ENCODE data around the gene NEDD4L. TPM values are rescaled to one million over a fixed set of nuclear protein-coding genes. Genes with fewer than 3 reads are reported as not detected.

Gene NEDD4L
- total RNA-seq, 2 experiments from 2014 or later = 11.2 to 13.7 TPM

DNA sequence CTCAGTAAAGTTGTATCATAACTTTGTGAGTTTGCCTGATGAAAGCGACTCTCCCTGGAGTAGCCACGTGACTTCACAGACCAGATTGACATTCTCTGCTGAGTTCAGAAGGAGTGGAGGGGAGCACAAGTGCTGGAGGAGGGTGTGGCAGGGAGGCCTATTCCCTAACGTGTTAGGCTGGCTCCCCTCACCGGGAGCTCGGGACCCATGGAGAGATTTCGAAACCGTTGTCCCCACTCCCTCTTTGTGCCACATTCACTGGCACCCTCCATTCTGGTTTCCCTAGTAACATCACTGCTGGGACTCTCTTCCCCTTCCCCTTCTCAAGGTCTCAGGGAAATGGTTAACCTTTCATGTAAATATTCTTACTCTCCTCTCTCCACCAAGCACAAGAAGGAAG, 304.9 kb downstream of the NEDD4L start:
- Histone ChIP-seq H3K36me3 (ENCODE audit: insufficient read depth, low read length) (no peaks in the 10 kb centered on the region), H3K4me3 (ENCODE audit: low read length) (no peak overlapping the region), H3K27ac (ENCODE audit: low read depth in 1 of 2, low read length in 2 of 2) (no peak overlapping the region), H3K27me3 (ENCODE audit: control insufficient read depth in 1 of 2, insufficient read depth in 2 of 2, low read length in 2 of 2) (no peaks in the 10 kb centered on the region), H3K4me1 (ENCODE audit: insufficient read depth, low read length) (no peaks in the 10 kb centered on the region), H3K9me3 (ENCODE audit: control insufficient read depth in 1 of 2, insufficient read depth in 1 of 2, low read length in 2 of 2) (no peaks in the 10 kb centered on the region)
- intact Hi-C loops (cut with DNase I, micrococcal nuclease) = no loop called here
- Mint-ChIP-seq H3K4me1 (ENCODE audit: low read depth) (no peaks in the 10 kb centered on the region), H3K36me3 (ENCODE audit: low read depth) (no peaks in the 10 kb centered on the region), H3K4me3 (no peak overlapping the region), H3K27me3 (no peaks in the 10 kb centered on the region), H3K27ac (no peak overlapping the region), H3K9me3 (no peaks in the 10 kb centered on the region)
- ATAC-seq (ENCODE audit: poor library complexity) (no peak), DNase-seq (no peak)
- ChIA-PET POLR2A (no interaction called here), CTCF (interaction anchor here (0.5 kb wide), 1 partner anchor 476 kb away, joined by 3 read pairs; no protein-coding TSS in a partner anchor)
- no peak for TF ChIP-seq CTCF (IDR thresholded peaks at IDR 0.05)

DNA sequence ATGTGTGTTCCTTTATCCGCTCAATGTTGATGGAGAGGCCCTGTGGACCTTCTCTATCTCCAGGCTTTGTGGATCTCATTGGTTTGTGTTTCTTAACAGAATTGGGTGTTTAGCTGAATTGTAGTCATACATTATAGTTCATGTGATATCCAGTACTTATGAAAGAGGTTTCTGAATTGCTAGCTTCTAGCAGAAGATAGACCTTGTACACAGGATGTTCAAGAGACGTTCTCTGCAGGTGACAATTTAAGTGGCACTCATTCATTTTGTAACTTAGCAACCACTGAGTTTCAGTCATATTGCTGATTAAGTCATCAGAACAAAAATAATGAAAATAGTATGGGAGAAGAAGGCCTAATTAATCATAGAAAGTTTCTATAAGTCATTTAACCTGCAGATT, 305.6 kb downstream of the NEDD4L start:
- H3K9me3 ChIP-seq (ENCODE audit: control insufficient read depth in 1 of 2, insufficient read depth in 1 of 2, low read length in 2 of 2) = no peaks in the 10 kb centered on the region
- no peak overlapping the region for H3K27ac ChIP-seq (ENCODE audit: low read depth in 1 of 2, low read length in 2 of 2)
- H3K4me1 ChIP-seq (ENCODE audit: insufficient read depth, low read length) = no peaks in the 10 kb centered on the region
- CTCF ChIA-PET = no interaction called here
- Mint-ChIP-seq H3K4me1 (ENCODE audit: low read depth) (no peaks in the 10 kb centered on the region), H3K36me3 (ENCODE audit: low read depth) (no peaks in the 10 kb centered on the region), H3K4me3 (no peak overlapping the region), H3K27ac (no peak overlapping the region), H3K9me3 (no peaks in the 10 kb centered on the region), H3K27me3 (no peaks in the 10 kb centered on the region)
- H3K4me3 ChIP-seq (ENCODE audit: low read length) = no peak overlapping the region
- H3K36me3 ChIP-seq (ENCODE audit: insufficient read depth, low read length) = no peaks in the 10 kb centered on the region
- ATAC-seq (ENCODE audit: poor library complexity) (no peak), DNase-seq (no peak)
- no peaks in the 10 kb centered on the region for H3K27me3 ChIP-seq (ENCODE audit: control insufficient read depth in 1 of 2, insufficient read depth in 2 of 2, low read length in 2 of 2)
- no peak for TF ChIP-seq CTCF (IDR thresholded peaks at IDR 0.05)
- intact Hi-C loops (cut with DNase I, micrococcal nuclease) = no loop called here
- POLR2A ChIA-PET = no interaction called here

GRCh38 chr18:58350526-58350925, 306.5 kb downstream of the NEDD4L start:
- Histone ChIP-seq H3K9me3 (ENCODE audit: control insufficient read depth in 1 of 2, insufficient read depth in 1 of 2, low read length in 2 of 2) (no peaks in the 10 kb centered on the region), H3K4me1 (ENCODE audit: insufficient read depth, low read length) (no peaks in the 10 kb centered on the region), H3K4me3 (ENCODE audit: low read length) (no peak overlapping the region), H3K36me3 (ENCODE audit: insufficient read depth, low read length) (no peaks in the 10 kb centered on the region), H3K27me3 (ENCODE audit: control insufficient read depth in 1 of 2, insufficient read depth in 2 of 2, low read length in 2 of 2) (no peaks in the 10 kb centered on the region), H3K27ac (ENCODE audit: low read depth in 1 of 2, low read length in 2 of 2) (no peak overlapping the region)
- Mint-ChIP-seq H3K27ac (no peak overlapping the region), H3K27me3 (no peaks in the 10 kb centered on the region), H3K36me3 (ENCODE audit: low read depth) (no peaks in the 10 kb centered on the region), H3K4me1 (ENCODE audit: low read depth) (no peaks in the 10 kb centered on the region), H3K9me3 (no peaks in the 10 kb centered on the region), H3K4me3 (no peak overlapping the region)
- no peak for TF ChIP-seq CTCF (IDR thresholded peaks at IDR 0.05)
- ChIA-PET CTCF (no interaction called here), POLR2A (no interaction called here)
- no peak for ATAC-seq (ENCODE audit: poor library complexity)
- no peak for DNase-seq
- intact Hi-C loops (cut with DNase I, micrococcal nuclease) = no loop called here

Data from CD4-positive, alpha-beta T cell (primary cell).